ENCODE measurements around the gene TRAPPC6A. TPM values are rescaled to one million over a fixed set of nuclear protein-coding genes. Genes with fewer than 3 reads are reported as not detected.

The TRAPPC6A gene
- 2.9 TPM for total RNA-seq

- FAIRE-seq (no peak), DNase-seq (ENCODE audit: low spot score in 2 of 2) (no peak)
These were observed at the start of gene TRAPPC6A for GRCh38 chr19:45177817-45178261. Gene TRAPPC6A, minus strand, starts transcription at chr19:45178237. Its CDS starts 19 bp downstream, at chr19:45178218.

GRCh38 chr19:45224645-45225044 lies 46.6 kb upstream of the TRAPPC6A start:
- FAIRE-seq (no peak), DNase-seq (ENCODE audit: low spot score in 2 of 2) (no peak)

GRCh38 chr19:45223879-45224278 lies 45.8 kb upstream of the TRAPPC6A start:
- FAIRE-seq (no peak), DNase-seq (ENCODE audit: low spot score in 2 of 2) (no peak)

- FAIRE-seq (no peak), DNase-seq (ENCODE audit: low spot score in 2 of 2) (no peak)
These were observed 44.7 kb upstream of the TRAPPC6A start for GRCh38 chr19:45222724-45223123.

GRCh38 chr19:45218911-45219743 lies 41.1 kb upstream of the TRAPPC6A start:
- DNase-seq (ENCODE audit: low spot score in 2 of 2) (no peak), FAIRE-seq (no peak)

GRCh38 chr19:45218426-45218825 lies 40.4 kb upstream of the TRAPPC6A start:
- no peak for DNase-seq (ENCODE audit: low spot score in 2 of 2)
- FAIRE-seq, result no peak

GRCh38 chr19:45217957-45218334 lies 39.9 kb upstream of the TRAPPC6A start:
- FAIRE-seq, result no peak
- no peak for DNase-seq (ENCODE audit: low spot score in 2 of 2)

GRCh38 chr19:45217193-45217956 lies 39.3 kb upstream of the TRAPPC6A start:
- DNase-seq (ENCODE audit: low spot score in 2 of 2), result no peak

GRCh38 chr19:45216667-45217066 lies 38.6 kb upstream of the TRAPPC6A start:
- DNase-seq (ENCODE audit: low spot score in 2 of 2) (no peak), FAIRE-seq (no peak)

More at GRCh38 chr19:45217193-45217956, 39.3 kb upstream of the TRAPPC6A start:
- no peak for FAIRE-seq

- DNase-seq (ENCODE audit: low spot score in 2 of 2) (no peak), FAIRE-seq (no peak)
These were observed 37.6 kb upstream of the TRAPPC6A start for GRCh38 chr19:45215391-45216191.

- FAIRE-seq (no peak), DNase-seq (ENCODE audit: low spot score in 2 of 2) (no peak)
These were observed 35.0 kb upstream of the TRAPPC6A start for GRCh38 chr19:45213031-45213430.

- FAIRE-seq (no peak), DNase-seq (ENCODE audit: low spot score in 2 of 2) (no peak)
These were observed 33.8 kb upstream of the TRAPPC6A start for GRCh38 chr19:45211751-45212381.

GRCh38 chr19:45206328-45206727 lies 28.3 kb upstream of the TRAPPC6A start:
- FAIRE-seq (no peak), DNase-seq (ENCODE audit: low spot score in 2 of 2) (no peak)

- FAIRE-seq (no peak), DNase-seq (ENCODE audit: low spot score in 2 of 2) (no peak)
These were observed 27.8 kb upstream of the TRAPPC6A start for GRCh38 chr19:45205810-45206209.

- FAIRE-seq, result no peak
- DNase-seq (ENCODE audit: low spot score in 2 of 2), result no peak
These were observed 24.6 kb upstream of the TRAPPC6A start for GRCh38 chr19:45202637-45203036.

GRCh38 chr19:45200568-45200967 lies 22.5 kb upstream of the TRAPPC6A start:
- FAIRE-seq (no peak), DNase-seq (ENCODE audit: low spot score in 2 of 2) (no peak)

- FAIRE-seq, result no peak
- no peak for DNase-seq (ENCODE audit: low spot score in 2 of 2)
These were observed 17.7 kb upstream of the TRAPPC6A start for GRCh38 chr19:45195764-45196163.

GRCh38 chr19:45191375-45191774 lies 13.3 kb upstream of the TRAPPC6A start:
- no peak for DNase-seq (ENCODE audit: low spot score in 2 of 2)
- no peak for FAIRE-seq

- FAIRE-seq (no peak), DNase-seq (ENCODE audit: low spot score in 2 of 2) (no peak)
These were observed 11.9 kb upstream of the TRAPPC6A start for GRCh38 chr19:45189971-45190370.

- FAIRE-seq (no peak), DNase-seq (ENCODE audit: low spot score in 2 of 2) (peak in 1 of 2 donors; percentile 37)
These were observed 9.5 kb upstream of the TRAPPC6A start for GRCh38 chr19:45187421-45188100.

Measured in frontal cortex (tissue), 4 donors.